Sigmoid colon (tissue), 7 donors: ENCODE data around the gene YES1. TPM values are rescaled to one million over a fixed set of nuclear protein-coding genes. Genes with fewer than 3 reads are reported as not detected.
A peak's percentile ranks its signal among the peaks of the same experiment; 100 is the strongest.

Experiments used
- DNase-seq: peaks from one replicate; pipeline ENCODE4 v3.0.0-alpha.2; 2019
- H3K27ac ChIP-seq, 4 donors: fragments of 200-600 bp; sonication (generic); one replicate each; pipeline ENCODE4 v1.5.1; 2016 to 2019; ENCODE audit warnings: mild to moderate bottlenecking in 1 of 4
- H3K27me3 ChIP-seq, 3 donors: fragments of 200-600 bp; sonication (generic); one replicate each; pipeline ENCODE4 v1.5.1; 2019; ENCODE audit warnings: mild to moderate bottlenecking in 1 of 3
- H3K36me3 ChIP-seq, 4 donors: fragments of 200-600 bp; sonication (generic); one replicate each; pipeline ENCODE4 v1.5.1; 2016 to 2019
- H3K4me1 ChIP-seq, 4 donors: fragments of 200-600 bp; sonication (generic); one replicate each; pipeline ENCODE4 v1.5.1; 2017 to 2019
- H3K4me3 ChIP-seq, 4 donors: fragments of 200-600 bp; sonication (generic); one replicate each; pipeline ENCODE4 v1.5.1; 2017 to 2019; ENCODE audit warnings: mild to moderate bottlenecking in 2 of 4, moderate library complexity in 1 of 4
- H3K9me3 ChIP-seq, 4 donors: fragments of 200-600 bp in 3 of 4; sonication (generic) in 3 of 4; one replicate each; pipeline versions ENCODE4 v1.5.1 to v1.6.1; 2013 to 2019
- CTCF ChIP-seq, 4 experiments: fragments of 450-650 bp in 3 of 4; fragments of 200-600 bp in 1 of 4; IDR thresholded peaks; one replicate each; pipeline ENCODE4 v1.5.1; 2016 to 2019; ENCODE audit warnings: antibody characterized with exemption in 4 of 4, mild to moderate bottlenecking in 3 of 4, moderate library complexity in 2 of 4
- EP300 ChIP-seq, 4 donors: sonication (generic); formaldehyde crosslinking; IDR thresholded peaks; one replicate each; pipeline ENCODE4 v1.6.1; 2017; ENCODE audit warnings: antibody characterized with exemption in 4 of 4
- POLR2A ChIP-seq, 2 donors: fragments of 450-650 bp; IDR thresholded peaks; one replicate each; pipeline ENCODE4 v1.6.1; 2016; ENCODE audit warnings: antibody characterized with exemption in 2 of 2, mild to moderate bottlenecking in 2 of 2, moderate library complexity in 2 of 2
- POLR2AphosphoS5 ChIP-seq, 4 donors: sonication (generic); formaldehyde crosslinking; IDR thresholded peaks; one replicate each; pipeline ENCODE4 v1.6.1; 2017; ENCODE audit warnings: antibody characterized with exemption in 4 of 4
- WGBS, 2 donors: extraction: QIAGEN DNeasy Blood & Tissue Kit; methylation state at CpG; one replicate each; pipeline ENCODE4 v1.1.7; 2013; 5-methylcytosine and 5-hydroxymethylcytosine counted together
- intact Hi-C: fragments of 100-400 bp; cut with DNase I; formaldehyde crosslinking; loops from one replicate; pipeline ENCODE4 v1.15.1; 2023
- polyA plus RNA-seq, 3 donors: library from polyadenylated mRNA; stranded (reverse); fragments of 200-250 nt; gene quantifications; one replicate each; pipeline ENCODE4 v1.2.3, GENCODE V29; 2013
- total RNA-seq, 4 donors: library from RNA; depleted of rRNA; stranded (reverse); fragments of >200 nt; gene quantifications; one replicate each; pipeline ENCODE4 v1.1.0, GENCODE V29; 2016
- donor health status: healthy with polysubstance abuse.
- donor health status: Bipolar disorder and iron deficiency.
- donor health status: healthy.

YES1 gene
- total and polyA plus RNA-seq, 7 donors = 27.6 to 146 (median 105) TPM

- no peaks in the 10 kb centered on the region for H3K4me1 ChIP-seq
- intact Hi-C loops = no loop called here
- H3K9me3 ChIP-seq = no peaks in the 10 kb centered on the region
- no peak for DNase-seq
- TF ChIP-seq POLR2A (IDR thresholded peaks at IDR 0.05) (no peak), CTCF (IDR thresholded peaks at IDR 0.05) (no peak), EP300 (IDR thresholded peaks at IDR 0.05) (no peak), POLR2AphosphoS5 (IDR thresholded peaks at IDR 0.05) (no peak)
- H3K36me3 ChIP-seq = peaks cover 0 to 4% (median 0%) of the 10 kb centered on the region in 4 donors
- no peak overlapping the region for H3K4me3 ChIP-seq
- no peaks in the 10 kb centered on the region for H3K27me3 ChIP-seq
- 97 to 100% methylated on average over 1 of the region's 1 CpG for WGBS, 2 donors
- no peak overlapping the region for H3K27ac ChIP-seq
Measured at GRCh38 chr18:754656-755055, 57.4 kb downstream of the YES1 start.

GRCh38 chr18:750456-750855 lies 61.6 kb downstream of the YES1 start:
- TF ChIP-seq POLR2A (IDR thresholded peaks at IDR 0.05) (no peak), POLR2AphosphoS5 (IDR thresholded peaks at IDR 0.05) (no peak), CTCF (IDR thresholded peaks at IDR 0.05) (no peak), EP300 (IDR thresholded peaks at IDR 0.05) (no peak)
- 98% methylated on average over 1 of the region's 1 CpG for WGBS, 2 donors
- no peak for DNase-seq

GRCh38 chr18:744832-745597 lies 67.0 kb downstream of the YES1 start:
- Histone ChIP-seq H3K27me3 (no peaks in the 10 kb centered on the region), H3K27ac (no peak overlapping the region), H3K9me3 (no peaks in the 10 kb centered on the region), H3K4me3 (no peak overlapping the region), H3K36me3 (peaks cover 0 to 56% (median 7%) of the 10 kb centered on the region in 4 donors), H3K4me1 (no peaks in the 10 kb centered on the region)
- no peak for DNase-seq
- 96 to 98% methylated on average over 2 of the region's 2 CpGs for WGBS, 2 donors
- intact Hi-C loops = no loop called here
- no peak for TF ChIP-seq CTCF (IDR thresholded peaks at IDR 0.05)
- no peak for TF ChIP-seq POLR2A (IDR thresholded peaks at IDR 0.05)

More at GRCh38 chr18:750456-750855, 61.6 kb downstream of the YES1 start:
- Histone ChIP-seq H3K36me3 (peaks cover 0 to 24% (median 4%) of the 10 kb centered on the region in 4 donors), H3K27me3 (no peaks in the 10 kb centered on the region), H3K9me3 (no peaks in the 10 kb centered on the region), H3K27ac (no peak overlapping the region), H3K4me1 (no peaks in the 10 kb centered on the region), H3K4me3 (no peak overlapping the region)
- intact Hi-C loops = no loop called here

GRCh38 chr18:741931-742512 lies 70.0 kb downstream of the YES1 start:
- no peak for DNase-seq
- no peaks in the 10 kb centered on the region for H3K9me3 ChIP-seq
- no peaks in the 10 kb centered on the region for H3K27me3 ChIP-seq
- H3K4me1 ChIP-seq = no peaks in the 10 kb centered on the region
- peaks cover 0 to 76% (median 9%) of the 10 kb centered on the region in 4 donors for H3K36me3 ChIP-seq
- H3K4me3 ChIP-seq = no peak overlapping the region
- H3K27ac ChIP-seq = no peak overlapping the region
- intact Hi-C loops = loop anchor here (1.0 kb wide), 1 partner anchor 88 kb away; no protein-coding TSS in a partner anchor
- TF ChIP-seq CTCF (IDR thresholded peaks at IDR 0.05) (peak; percentile 54 to 72 (median 66)), POLR2A (IDR thresholded peaks at IDR 0.05) (no peak)
